ENCODE data around the gene CCDC116. TPM values are rescaled to one million over a fixed set of nuclear protein-coding genes. Genes with fewer than 3 reads are reported as not detected.

Gene CCDC116
- total RNA-seq, 1 donor from 2014 or later, result not detected

- intact Hi-C loops (cut with DNase I), result loop anchor here (5.0 kb wide), 1 partner anchor 33 kb away; no protein-coding TSS in a partner anchor
These were observed 7.4 kb upstream of the CCDC116 start for GRCh38 chr22:21624880-21625791.

GRCh38 chr22:21626073-21626734 lies 6.4 kb upstream of the CCDC116 start:
- Histone ChIP-seq H3K27ac (no peak overlapping the region), H3K4me3 (no peak overlapping the region), H3K4me1 (peaks cover 15 to 26% of the 10 kb centered on the region in 2 donors), H3K9me3 (no peaks in the 10 kb centered on the region), H3K27me3 (no peaks in the 10 kb centered on the region), H3K36me3 (peaks cover 0 to 9% of the 10 kb centered on the region in 2 donors)
- DNase-seq (ENCODE audit: low spot score in 2 of 2), result no peak
- TF ChIP-seq CTCF (IDR thresholded peaks at IDR 0.05), result no peak
- intact Hi-C loops (cut with DNase I), result loop anchor here (5.0 kb wide), 1 partner anchor 34 kb away; no protein-coding TSS in a partner anchor

More at GRCh38 chr22:21624880-21625791, 7.4 kb upstream of the CCDC116 start:
- peaks cover 15 to 26% of the 10 kb centered on the region in 2 donors for H3K4me1 ChIP-seq
- H3K4me3 ChIP-seq, result no peak overlapping the region
- H3K9me3 ChIP-seq, result no peaks in the 10 kb centered on the region
- no peak for DNase-seq (ENCODE audit: low spot score in 2 of 2)
- H3K36me3 ChIP-seq, result peaks cover 0 to 9% of the 10 kb centered on the region in 2 donors
- no peak for TF ChIP-seq CTCF (IDR thresholded peaks at IDR 0.05)
- H3K27ac ChIP-seq, result peak overlapping the region; percentile 59 to 62
- no peaks in the 10 kb centered on the region for H3K27me3 ChIP-seq

GRCh38 chr22:21626735-21627469 lies 5.7 kb upstream of the CCDC116 start:
- Histone ChIP-seq H3K4me3 (no peak overlapping the region), H3K4me1 (peaks cover 15 to 26% of the 10 kb centered on the region in 2 donors), H3K9me3 (no peaks in the 10 kb centered on the region), H3K27ac (no peak overlapping the region), H3K36me3 (peaks cover 0 to 9% of the 10 kb centered on the region in 2 donors), H3K27me3 (no peaks in the 10 kb centered on the region)
- TF ChIP-seq CTCF (IDR thresholded peaks at IDR 0.05), result no peak
- intact Hi-C loops (cut with DNase I), result loop anchor here (5.0 kb wide), 1 partner anchor 35 kb away; no protein-coding TSS in a partner anchor
- DNase-seq (ENCODE audit: low spot score in 2 of 2), result no peak

GRCh38 chr22:21628386-21629254 lies 3.9 kb upstream of the CCDC116 start:
- no peaks in the 10 kb centered on the region for H3K9me3 ChIP-seq
- H3K4me3 ChIP-seq, result peak overlapping the region; percentile 88 to 89
- DNase-seq (ENCODE audit: low spot score in 2 of 2), result no peak
- peaks cover 0 to 5% of the 10 kb centered on the region in 2 donors for H3K36me3 ChIP-seq
- H3K27ac ChIP-seq, result peak overlapping the region; percentile 77 to 87
- H3K4me1 ChIP-seq, result peaks cover 13 to 23% of the 10 kb centered on the region in 2 donors
- no peaks in the 10 kb centered on the region for H3K27me3 ChIP-seq
- TF ChIP-seq CTCF (IDR thresholded peaks at IDR 0.05), result no peak
- intact Hi-C loops (cut with DNase I), result loop anchor here (1.0 to 5.0 kb wide), 3 partner anchors 14 to 60 kb away; partner anchors contain the start of gene SDF2L1

Data from ascending aorta (tissue), 2 donors.